ENCODE measurements around the gene POLR1C.

- TF ChIP-seq CTCF (IDR thresholded peaks at IDR 0.05; ENCODE audit: low read length) (no peak), EZH2 (IDR thresholded peaks at IDR 0.05; ENCODE audit: borderline replicate concordance, low read length) (no peak)
Measured at GRCh38 chr6:43544461-43544860, 27.6 kb downstream of the POLR1C start.
